Measurements from ENCODE around the gene MACROD2.

Gene MACROD2

DNA sequence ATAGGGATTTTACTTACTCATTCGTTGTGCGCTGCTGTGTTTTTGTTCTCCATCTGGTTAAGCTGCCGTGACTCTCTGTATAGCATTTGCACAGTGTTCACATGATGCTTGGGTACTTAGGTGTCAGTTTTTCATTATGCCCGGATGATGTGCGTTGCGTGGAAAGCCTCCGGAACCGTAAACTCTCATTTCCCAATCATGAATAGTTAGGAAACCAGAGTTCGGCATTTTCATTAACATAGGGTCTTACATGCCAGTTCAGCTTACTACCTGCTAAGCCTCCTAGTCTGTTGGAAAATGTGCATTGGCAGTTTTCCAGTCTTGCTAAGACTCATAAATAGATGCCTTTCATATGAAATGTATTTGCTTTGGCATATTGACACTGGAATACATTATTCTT, 825.5 kb downstream of the MACROD2 start:
- Histone ChIP-seq H3K9me3 (ENCODE audit: control insufficient read depth, low read length) (no peaks in the 10 kb centered on the region), H3K27me3 (ENCODE audit: control insufficient read depth, insufficient read depth, low read length) (no peaks in the 10 kb centered on the region), H3K4me2 (ENCODE audit: low read length) (no peak overlapping the region), H3K36me3 (ENCODE audit: control insufficient read depth, insufficient read depth, low read length) (no peaks in the 10 kb centered on the region), H3K9ac (no peak overlapping the region), H3K79me2 (no peaks in the 10 kb centered on the region), H3K4me3 (ENCODE audit: low read depth, low read length) (no peak overlapping the region), H3K4me1 (peaks cover 6% of the 10 kb centered on the region), H3K27ac (no peak overlapping the region), H2AFZ (no peak overlapping the region)
- TF ChIP-seq, protein P1, sequence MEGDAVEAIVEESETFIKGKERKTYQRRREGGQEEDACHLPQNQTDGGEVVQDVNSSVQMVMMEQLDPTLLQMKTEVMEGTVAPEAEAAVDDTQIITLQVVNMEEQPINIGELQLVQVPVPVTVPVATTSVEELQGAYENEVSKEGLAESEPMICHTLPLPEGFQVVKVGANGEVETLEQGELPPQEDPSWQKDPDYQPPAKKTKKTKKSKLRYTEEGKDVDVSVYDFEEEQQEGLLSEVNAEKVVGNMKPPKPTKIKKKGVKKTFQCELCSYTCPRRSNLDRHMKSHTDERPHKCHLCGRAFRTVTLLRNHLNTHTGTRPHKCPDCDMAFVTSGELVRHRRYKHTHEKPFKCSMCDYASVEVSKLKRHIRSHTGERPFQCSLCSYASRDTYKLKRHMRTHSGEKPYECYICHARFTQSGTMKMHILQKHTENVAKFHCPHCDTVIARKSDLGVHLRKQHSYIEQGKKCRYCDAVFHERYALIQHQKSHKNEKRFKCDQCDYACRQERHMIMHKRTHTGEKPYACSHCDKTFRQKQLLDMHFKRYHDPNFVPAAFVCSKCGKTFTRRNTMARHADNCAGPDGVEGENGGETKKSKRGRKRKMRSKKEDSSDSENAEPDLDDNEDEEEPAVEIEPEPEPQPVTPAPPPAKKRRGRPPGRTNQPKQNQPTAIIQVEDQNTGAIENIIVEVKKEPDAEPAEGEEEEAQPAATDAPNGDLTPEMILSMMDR (IDR thresholded peaks at IDR 0.05), result no peak

DNA sequence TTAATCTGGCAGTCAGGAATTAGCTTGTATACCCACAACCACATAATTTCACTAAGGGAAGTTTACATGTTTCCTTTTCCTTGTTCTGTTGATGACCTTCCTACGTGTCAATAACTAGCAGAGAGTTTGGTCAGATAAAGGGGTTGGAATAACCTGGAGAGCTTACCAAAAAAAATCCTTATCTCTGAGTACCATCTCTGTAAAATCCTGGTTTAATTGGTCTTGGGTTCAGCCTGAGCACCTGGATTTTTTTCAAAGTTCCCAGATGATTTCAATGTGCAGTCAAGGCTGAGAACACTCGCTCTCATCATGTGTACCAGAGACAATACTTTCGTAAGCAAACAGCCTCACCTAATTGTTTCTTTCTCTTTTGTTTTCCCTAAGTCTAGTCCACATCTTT, 825.9 kb downstream of the MACROD2 start:
- H3K4me1 ChIP-seq, result peaks cover 6% of the 10 kb centered on the region
- TF ChIP-seq, protein P1 (IDR thresholded peaks at IDR 0.05), result no peak

DNA sequence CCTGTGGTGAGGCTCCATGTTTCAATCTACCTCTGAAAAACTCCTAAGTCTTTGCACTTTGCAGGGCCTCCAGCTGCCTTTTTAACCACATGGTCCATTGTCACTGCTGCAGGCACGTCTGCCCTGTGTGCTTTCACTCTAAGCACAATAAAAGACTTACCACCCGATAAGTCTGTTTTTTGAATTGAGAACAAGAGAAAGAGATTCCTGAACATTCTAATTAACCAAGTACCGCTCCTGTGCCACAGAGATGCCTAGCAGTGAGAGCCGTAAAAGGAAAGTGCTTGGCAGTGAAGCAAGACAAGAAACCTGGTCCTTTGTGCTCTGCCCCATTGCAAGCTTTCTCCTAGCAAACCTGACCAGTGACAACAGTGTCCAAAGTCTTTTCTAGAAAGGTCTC, 829.7 kb downstream of the MACROD2 start:
- Histone ChIP-seq H3K4me2 (ENCODE audit: low read length) (no peak overlapping the region), H3K27ac (no peak overlapping the region), H3K79me2 (no peaks in the 10 kb centered on the region), H3K36me3 (ENCODE audit: control insufficient read depth, insufficient read depth, low read length) (no peaks in the 10 kb centered on the region), H3K27me3 (ENCODE audit: control insufficient read depth, insufficient read depth, low read length) (no peaks in the 10 kb centered on the region), H3K4me1 (peaks cover 6% of the 10 kb centered on the region), H3K9ac (no peak overlapping the region), H3K4me3 (ENCODE audit: low read depth, low read length) (no peak overlapping the region), H3K9me3 (ENCODE audit: control insufficient read depth, low read length) (no peaks in the 10 kb centered on the region), H2AFZ (no peak overlapping the region)
- TF ChIP-seq, protein P1 (IDR thresholded peaks at IDR 0.05), result no peak

More for the DNA sequence above, 825.9 kb downstream of the MACROD2 start:
- no peak overlapping the region for H3K9ac ChIP-seq
- H3K27ac ChIP-seq, result no peak overlapping the region
- H3K79me2 ChIP-seq, result no peaks in the 10 kb centered on the region
- no peaks in the 10 kb centered on the region for H3K27me3 ChIP-seq (ENCODE audit: control insufficient read depth, insufficient read depth, low read length)
- H3K4me3 ChIP-seq (ENCODE audit: low read depth, low read length), result no peak overlapping the region
- no peaks in the 10 kb centered on the region for H3K36me3 ChIP-seq (ENCODE audit: control insufficient read depth, insufficient read depth, low read length)
- H3K9me3 ChIP-seq (ENCODE audit: control insufficient read depth, low read length), result no peaks in the 10 kb centered on the region
- H3K4me2 ChIP-seq (ENCODE audit: low read length), result no peak overlapping the region
- no peak overlapping the region for H2AFZ ChIP-seq

DNA sequence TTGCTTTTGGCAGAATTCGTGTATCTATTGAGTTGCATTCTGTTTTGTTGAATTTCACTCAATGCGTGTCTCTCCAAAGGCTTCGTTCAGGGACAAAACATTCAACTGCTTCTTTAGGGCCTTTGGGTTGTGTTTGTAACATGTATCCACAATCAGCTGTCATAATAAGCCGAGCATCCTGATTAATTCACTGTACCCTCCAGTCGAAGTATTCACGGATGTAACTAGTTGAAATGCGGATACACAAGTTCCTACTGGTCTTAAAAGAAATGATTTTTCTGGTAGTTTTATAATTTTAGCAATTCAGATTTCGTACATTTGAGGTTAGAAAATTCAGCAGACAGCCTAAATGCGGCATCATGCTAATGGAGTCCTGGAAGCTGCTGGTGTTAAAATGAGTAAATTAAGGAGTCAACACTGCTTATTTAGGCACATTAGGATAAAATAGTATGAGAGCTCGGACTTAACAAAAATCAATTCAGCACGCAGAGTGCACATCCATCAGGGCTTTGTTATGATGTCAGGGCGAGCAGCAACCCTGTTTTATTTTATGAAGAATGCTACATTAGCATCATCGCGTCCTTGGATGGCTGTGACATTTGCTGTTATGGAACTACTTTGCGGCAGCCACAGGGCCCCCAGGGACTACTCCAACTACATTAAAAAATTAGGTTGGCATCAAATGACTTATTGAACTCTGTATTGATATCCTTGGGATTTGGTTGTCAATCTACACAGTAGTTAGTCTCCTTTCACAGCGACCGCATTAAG, 831.4 kb downstream of the MACROD2 start:
- H3K9me3 ChIP-seq (ENCODE audit: control insufficient read depth, low read length), result no peaks in the 10 kb centered on the region
- H3K4me1 ChIP-seq, result peaks cover 2% of the 10 kb centered on the region
- H3K27me3 ChIP-seq (ENCODE audit: control insufficient read depth, insufficient read depth, low read length), result no peaks in the 10 kb centered on the region
- no peaks in the 10 kb centered on the region for H3K36me3 ChIP-seq (ENCODE audit: control insufficient read depth, insufficient read depth, low read length)
- no peak overlapping the region for H3K27ac ChIP-seq
- no peak overlapping the region for H3K9ac ChIP-seq
- no peak overlapping the region for H2AFZ ChIP-seq
- TF ChIP-seq, protein P1 (IDR thresholded peaks at IDR 0.05), result no peak
- no peak overlapping the region for H3K4me2 ChIP-seq (ENCODE audit: low read length)
- H3K4me3 ChIP-seq (ENCODE audit: low read depth, low read length), result no peak overlapping the region
- no peaks in the 10 kb centered on the region for H3K79me2 ChIP-seq

DNA sequence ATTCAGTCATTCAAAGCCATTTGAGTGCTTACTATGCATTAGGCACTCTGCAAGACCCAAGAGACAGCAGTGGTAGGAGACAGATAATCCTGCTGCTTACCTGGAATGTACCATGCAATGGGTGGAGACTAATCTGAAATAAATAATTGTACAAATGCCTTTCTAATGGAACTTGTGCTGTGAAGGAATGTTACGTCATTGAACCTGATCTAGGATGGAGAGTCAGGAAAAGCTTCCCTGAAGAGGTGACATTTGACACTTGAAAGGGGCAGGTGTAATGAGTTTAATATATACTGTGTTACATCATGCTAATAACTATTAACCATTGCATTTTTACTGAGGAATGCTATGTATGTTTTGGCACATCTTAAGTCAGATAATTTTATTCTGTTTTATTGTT, 833.1 kb downstream of the MACROD2 start:
- TF ChIP-seq, protein P1 (IDR thresholded peaks at IDR 0.05), result no peak
- Histone ChIP-seq H3K9me3 (ENCODE audit: control insufficient read depth, low read length) (no peaks in the 10 kb centered on the region), H3K27me3 (ENCODE audit: control insufficient read depth, insufficient read depth, low read length) (no peaks in the 10 kb centered on the region), H3K4me1 (peaks cover 2% of the 10 kb centered on the region), H2AFZ (no peak overlapping the region), H3K36me3 (ENCODE audit: control insufficient read depth, insufficient read depth, low read length) (no peaks in the 10 kb centered on the region), H3K79me2 (no peaks in the 10 kb centered on the region), H3K9ac (no peak overlapping the region), H3K4me3 (ENCODE audit: low read depth, low read length) (no peak overlapping the region), H3K4me2 (ENCODE audit: low read length) (no peak overlapping the region), H3K27ac (no peak overlapping the region)

Measured in parathyroid adenoma (tissue), 2 donors.